Ovary (tissue), 3 donors: Measurements from ENCODE around the gene ATG2B.

Experiments
- CTCF ChIP-seq, 3 donors: fragments of 450-650 bp in 2 of 3; fragments of 200-600 bp in 1 of 3; IDR thresholded peaks; one replicate each; pipeline versions ENCODE4 v1.5.1 to v1.8.0; 2016 to 2022; ENCODE audit warnings: antibody characterized with exemption in 3 of 3, mild to moderate bottlenecking in 1 of 3
- POLR2A ChIP-seq: fragments of 450-650 bp; IDR thresholded peaks from one replicate; pipeline ENCODE4 v1.6.1; 2017; ENCODE audit warnings: antibody characterized with exemption, mild to moderate bottlenecking, moderate library complexity
- donor health status: DM: no; HTN: no; CAD: no.

- no peak for TF ChIP-seq CTCF (IDR thresholded peaks at IDR 0.05)
- TF ChIP-seq POLR2A = no peak
Measured at GRCh38 chr14:96384740-96385139, 21.6 kb upstream of the ATG2B start.
